SK-N-SH treated with all-trans-retinoic acid at 6 μM for 48 hours (cell line): ENCODE data around the gene CAPN8.
"Not testable (repeated sequence)": the region's sequence is repeated elsewhere in the genome, so short reads cannot be mapped to it uniquely, and the experiment has no call there.

ENCODE experiments used
- ATAC-seq: fragments of 200-7000 bp; cut with Tn5 transposase; 3 replicates; pipeline ENCODE4 v1.9.1; 2020; ENCODE audit warnings: mild to moderate bottlenecking, moderate library complexity
- ARNTL ChIP-seq: fragments of 450-650 bp; formaldehyde crosslinking; IDR thresholded peaks from 2 replicates; pipeline ENCODE4 v1.5.0; 2020; ENCODE audit warnings: low read depth, mild to moderate bottlenecking, moderate library complexity, borderline replicate concordance
- BACH2 ChIP-seq: fragments of 250-450 bp; sonication (Bioruptor Pico); IDR thresholded peaks from 2 replicates; pipeline ENCODE4 v1.9.0; 2021; ENCODE audit warnings: mild to moderate bottlenecking, borderline replicate concordance
- ESRRG ChIP-seq: fragments of 250-450 bp; sonication (Bioruptor Pico); IDR thresholded peaks from 2 replicates; pipeline ENCODE4 v1.6.1; 2021; ENCODE audit warnings: mild to moderate bottlenecking
- GLIS3 ChIP-seq: fragments of 250-450 bp; sonication (Bioruptor Pico); IDR thresholded peaks from 2 replicates; pipeline ENCODE4 v1.5.0; 2020; ENCODE audit warnings: mild to moderate bottlenecking, moderate library complexity
- ISL1 ChIP-seq: fragments of 250-450 bp; sonication (Bioruptor Pico); IDR thresholded peaks from 2 replicates; pipeline ENCODE4 v2.1.2; 2022; ENCODE audit warnings: mild to moderate bottlenecking, moderate library complexity
- OSR1 ChIP-seq: fragments of 250-450 bp; sonication (Bioruptor Pico); IDR thresholded peaks from 2 replicates; pipeline ENCODE4 v1.8.0; 2022; ENCODE audit warnings: moderate library complexity, mild to moderate bottlenecking, inconsistent platforms
- PATZ1 ChIP-seq: fragments of 250-450 bp; sonication (Bioruptor Pico); IDR thresholded peaks from 2 replicates; pipeline ENCODE4 v1.8.0; 2020; ENCODE audit warnings: mild to moderate bottlenecking, moderate library complexity, borderline replicate concordance
- POU6F1 ChIP-seq: fragments of 250-450 bp; sonication (Bioruptor Pico); IDR thresholded peaks from 2 replicates; pipeline ENCODE4 v1.8.0; 2021; ENCODE audit warnings: low read depth, mild to moderate bottlenecking, moderate library complexity, borderline replicate concordance
- PPARA ChIP-seq: fragments of 250-450 bp; sonication (Bioruptor Pico); IDR thresholded peaks from 2 replicates; pipeline ENCODE4 v1.5.0; 2020; ENCODE audit warnings: mild to moderate bottlenecking, borderline replicate concordance
- RARB ChIP-seq: fragments of 250-450 bp; sonication (Bioruptor Pico); IDR thresholded peaks from 2 replicates; pipeline ENCODE4 v1.8.0; 2021; ENCODE audit warnings: mild to moderate bottlenecking, moderate library complexity
- SNAI2 ChIP-seq: fragments of 250-450 bp; sonication (Bioruptor Pico); IDR thresholded peaks from 2 replicates; pipeline ENCODE4 v1.5.0; 2020; ENCODE audit warnings: mild to moderate bottlenecking, moderate library complexity
- ZFP3 ChIP-seq: fragments of 250-450 bp; sonication (Bioruptor Pico); IDR thresholded peaks from 2 replicates; pipeline ENCODE4 v1.5.0; 2020; ENCODE audit warnings: mild to moderate bottlenecking, moderate library complexity
- ZNF565 ChIP-seq: fragments of 450-650 bp; formaldehyde crosslinking; conservative IDR thresholded peaks from 2 replicates; pipeline ENCODE4 v1.5.0; 2020; ENCODE audit warnings: low read depth, mild to moderate bottlenecking, moderate library complexity
- ZNF70 ChIP-seq: fragments of 450-650 bp; formaldehyde crosslinking; IDR thresholded peaks from 2 replicates; pipeline ENCODE4 v1.5.0; 2020; ENCODE audit warnings: mild to moderate bottlenecking, moderate library complexity
- ZNF8 ChIP-seq: fragments of 450-650 bp; formaldehyde crosslinking; IDR thresholded peaks from 2 replicates; pipeline ENCODE4 v1.5.0; 2020; ENCODE audit warnings: mild to moderate bottlenecking, moderate library complexity
- TF ChIP-seq, protein P1 (sequence below): fragments of 250-450 bp; sonication (Bioruptor Pico); IDR thresholded peaks from 2 replicates; pipeline ENCODE4 v1.5.1; 2021; ENCODE audit warnings: mild to moderate bottlenecking, moderate library complexity
- TF ChIP-seq, protein P2 (sequence below): fragments of 250-450 bp; sonication (Bioruptor Pico); IDR thresholded peaks from 2 replicates; pipeline ENCODE4 v1.5.0; 2020; ENCODE audit warnings: mild to moderate bottlenecking, moderate library complexity

The CAPN8 gene

DNA sequence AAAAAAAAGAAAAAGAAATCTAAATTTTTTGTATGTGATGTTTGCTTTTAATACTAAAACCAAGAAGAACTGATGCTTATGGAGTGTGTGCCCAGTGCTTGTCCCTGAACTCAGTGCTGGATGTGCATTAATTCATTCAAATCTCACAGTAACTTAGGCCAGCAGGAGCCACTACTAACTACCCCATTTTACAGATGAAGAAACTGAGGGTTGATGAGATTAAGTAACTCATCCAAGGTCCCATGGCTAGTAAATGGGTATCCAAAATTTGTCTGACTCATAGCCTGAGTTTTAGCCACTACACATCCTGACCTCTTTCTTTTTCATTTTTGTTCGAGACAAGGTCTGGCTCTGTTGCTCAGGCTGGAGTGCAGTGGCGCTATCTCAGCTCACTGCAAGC lies 144.4 kb downstream of the CAPN8 start (continued):
- TF ChIP-seq, protein P1, sequence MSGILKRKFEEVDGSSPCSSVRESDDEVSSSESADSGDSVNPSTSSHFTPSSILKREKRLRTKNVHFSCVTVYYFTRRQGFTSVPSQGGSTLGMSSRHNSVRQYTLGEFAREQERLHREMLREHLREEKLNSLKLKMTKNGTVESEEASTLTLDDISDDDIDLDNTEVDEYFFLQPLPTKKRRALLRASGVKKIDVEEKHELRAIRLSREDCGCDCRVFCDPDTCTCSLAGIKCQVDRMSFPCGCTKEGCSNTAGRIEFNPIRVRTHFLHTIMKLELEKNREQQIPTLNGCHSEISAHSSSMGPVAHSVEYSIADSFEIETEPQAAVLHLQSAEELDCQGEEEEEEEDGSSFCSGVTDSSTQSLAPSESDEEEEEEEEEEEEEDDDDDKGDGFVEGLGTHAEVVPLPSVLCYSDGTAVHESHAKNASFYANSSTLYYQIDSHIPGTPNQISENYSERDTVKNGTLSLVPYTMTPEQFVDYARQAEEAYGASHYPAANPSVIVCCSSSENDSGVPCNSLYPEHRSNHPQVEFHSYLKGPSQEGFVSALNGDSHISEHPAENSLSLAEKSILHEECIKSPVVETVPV (CRISPR knock-in tag), result no peak
- no peak for TF ChIP-seq PPARA (CRISPR knock-in tag)
- TF ChIP-seq BACH2 (CRISPR knock-in tag), result no peak

GRCh38 chr1:223520200-223520599 lies 145.3 kb downstream of the CAPN8 start:
- TF ChIP-seq ESRRG (CRISPR knock-in tag), result no peak
- TF ChIP-seq, protein P1 (CRISPR knock-in tag), result no peak
- ATAC-seq, result no peak

DNA sequence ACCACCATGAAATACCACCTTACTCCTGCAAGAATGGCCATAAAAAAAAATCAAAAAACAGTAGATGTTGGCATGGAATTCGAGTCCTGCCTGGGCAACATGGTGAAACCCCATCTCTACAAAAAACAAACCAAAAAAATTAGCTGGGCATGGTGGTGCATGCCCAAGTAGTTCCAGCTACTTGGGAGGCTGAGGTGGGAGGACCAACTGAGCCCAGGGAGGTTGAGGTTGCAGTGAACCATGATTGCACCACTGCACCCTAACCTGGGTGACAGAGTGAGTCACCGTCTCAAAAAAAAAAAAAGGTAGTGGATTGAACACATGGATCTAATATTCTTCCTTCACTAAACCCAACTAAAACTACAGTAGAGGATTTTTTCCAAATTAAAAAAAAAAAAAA lies 146.4 kb downstream of the CAPN8 start:
- no peak for ATAC-seq
- TF ChIP-seq RARB (no peak), ZNF70 (CRISPR knock-in tag) (no peak), ZFP3 (no peak), GLIS3 (CRISPR knock-in tag) (no peak), OSR1 (CRISPR knock-in tag) (no peak), ARNTL (CRISPR knock-in tag) (no peak), ISL1 (no peak), ZNF565 (CRISPR knock-in tag) (no peak), ESRRG (CRISPR knock-in tag) (no peak), POU6F1 (CRISPR knock-in tag) (no peak), PPARA (CRISPR knock-in tag) (no peak)
- TF ChIP-seq, protein P1 (CRISPR knock-in tag), result no peak

DNA sequence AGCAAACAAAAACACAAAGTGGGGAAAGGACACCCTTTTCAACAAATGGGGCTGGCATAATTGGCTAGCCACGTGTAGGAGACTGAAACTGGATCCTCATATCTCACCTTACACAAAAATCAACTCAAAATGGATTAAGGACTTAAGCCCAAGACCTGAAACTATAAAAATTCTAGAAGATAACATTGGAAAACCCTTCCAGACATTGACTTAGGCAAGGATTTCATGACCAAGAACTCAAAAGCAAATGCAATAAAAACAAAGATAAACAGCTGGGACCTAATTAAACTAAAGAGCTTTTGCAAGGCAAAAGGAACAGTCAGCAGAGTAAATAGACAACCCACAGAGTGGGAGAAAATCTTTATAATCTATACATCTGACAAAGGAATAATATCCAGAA lies 146.9 kb downstream of the CAPN8 start:
- ATAC-seq, result not testable (repeated sequence)

GRCh38 chr1:223515926-223516325 lies 149.6 kb downstream of the CAPN8 start:
- ATAC-seq, result no peak; the same call in 2 of the 3 replicates
- TF ChIP-seq ARNTL (CRISPR knock-in tag) (no peak), PATZ1 (no peak), GLIS3 (CRISPR knock-in tag) (no peak), POU6F1 (CRISPR knock-in tag) (no peak), ZFP3 (no peak), ZNF8 (CRISPR knock-in tag) (no peak), PPARA (CRISPR knock-in tag) (no peak), BACH2 (CRISPR knock-in tag) (no peak), SNAI2 (CRISPR knock-in tag) (no peak), ZNF70 (CRISPR knock-in tag) (no peak), ESRRG (CRISPR knock-in tag) (no peak), ISL1 (no peak), ZNF565 (CRISPR knock-in tag) (no peak)
- TF ChIP-seq, protein P2, sequence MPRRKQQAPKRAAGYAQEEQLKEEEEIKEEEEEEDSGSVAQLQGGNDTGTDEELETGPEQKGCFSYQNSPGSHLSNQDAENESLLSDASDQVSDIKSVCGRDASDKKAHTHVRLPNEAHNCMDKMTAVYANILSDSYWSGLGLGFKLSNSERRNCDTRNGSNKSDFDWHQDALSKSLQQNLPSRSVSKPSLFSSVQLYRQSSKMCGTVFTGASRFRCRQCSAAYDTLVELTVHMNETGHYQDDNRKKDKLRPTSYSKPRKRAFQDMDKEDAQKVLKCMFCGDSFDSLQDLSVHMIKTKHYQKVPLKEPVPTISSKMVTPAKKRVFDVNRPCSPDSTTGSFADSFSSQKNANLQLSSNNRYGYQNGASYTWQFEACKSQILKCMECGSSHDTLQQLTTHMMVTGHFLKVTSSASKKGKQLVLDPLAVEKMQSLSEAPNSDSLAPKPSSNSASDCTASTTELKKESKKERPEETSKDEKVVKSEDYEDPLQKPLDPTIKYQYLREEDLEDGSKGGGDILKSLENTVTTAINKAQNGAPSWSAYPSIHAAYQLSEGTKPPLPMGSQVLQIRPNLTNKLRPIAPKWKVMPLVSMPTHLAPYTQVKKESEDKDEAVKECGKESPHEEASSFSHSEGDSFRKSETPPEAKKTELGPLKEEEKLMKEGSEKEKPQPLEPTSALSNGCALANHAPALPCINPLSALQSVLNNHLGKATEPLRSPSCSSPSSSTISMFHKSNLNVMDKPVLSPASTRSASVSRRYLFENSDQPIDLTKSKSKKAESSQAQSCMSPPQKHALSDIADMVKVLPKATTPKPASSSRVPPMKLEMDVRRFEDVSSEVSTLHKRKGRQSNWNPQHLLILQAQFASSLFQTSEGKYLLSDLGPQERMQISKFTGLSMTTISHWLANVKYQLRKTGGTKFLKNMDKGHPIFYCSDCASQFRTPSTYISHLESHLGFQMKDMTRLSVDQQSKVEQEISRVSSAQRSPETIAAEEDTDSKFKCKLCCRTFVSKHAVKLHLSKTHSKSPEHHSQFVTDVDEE, result no peak
